ENCODE data around the gene RBFA. TPM values are rescaled to one million over a fixed set of nuclear protein-coding genes. Genes with fewer than 3 reads are reported as not detected.

The RBFA gene
- total RNA-seq, 1 donor from 2014 or later: 23.3 TPM

- no peak for TF ChIP-seq CTCF (IDR thresholded peaks at IDR 0.05)
- intact Hi-C loops (cut with micrococcal nuclease): no loop called here
- DNase-seq (no peak), ATAC-seq (ENCODE audit: low read depth) (no peak)
- Mint-ChIP-seq H3K4me3 (no peak overlapping the region), H3K36me3 (ENCODE audit: low read depth) (no peaks in the 10 kb centered on the region), H3K27ac (no peak overlapping the region), H3K27me3 (no peaks in the 10 kb centered on the region), H3K4me1 (no peaks in the 10 kb centered on the region), H3K9me3 (no peaks in the 10 kb centered on the region)
- CTCF ChIA-PET: no interaction called here
- POLR2A ChIA-PET: interaction anchor here (0.6 kb wide), 1 partner anchor 18 kb away, joined by 4 read pairs; no protein-coding TSS in a partner anchor
Observed at GRCh38 chr18:80070825-80071224, 36.6 kb downstream of the RBFA start.

- no peaks in the 10 kb centered on the region for H3K4me1 Mint-ChIP-seq
- TF ChIP-seq CTCF (IDR thresholded peaks at IDR 0.05): no peak
- POLR2A ChIA-PET: no interaction called here
- no peak overlapping the region for H3K27ac Mint-ChIP-seq
- H3K27me3 Mint-ChIP-seq: no peaks in the 10 kb centered on the region
- H3K4me3 Mint-ChIP-seq: no peak overlapping the region
- H3K36me3 Mint-ChIP-seq (ENCODE audit: low read depth): no peaks in the 10 kb centered on the region
- CTCF ChIA-PET: no interaction called here
- intact Hi-C loops (cut with micrococcal nuclease): no loop called here
- DNase-seq (no peak), ATAC-seq (ENCODE audit: low read depth) (no peak)
- H3K9me3 Mint-ChIP-seq: no peaks in the 10 kb centered on the region
Observed at GRCh38 chr18:80074183-80074582, 39.9 kb downstream of the RBFA start.

- DNase-seq: no peak
- no peaks in the 10 kb centered on the region for H3K9me3 Mint-ChIP-seq
- TF ChIP-seq CTCF (IDR thresholded peaks at IDR 0.05): no peak
- H3K27me3 Mint-ChIP-seq: peaks cover under 1% of the 10 kb centered on the region
- ChIA-PET CTCF (no interaction called here), POLR2A (no interaction called here)
- no peaks in the 10 kb centered on the region for H3K36me3 Mint-ChIP-seq (ENCODE audit: low read depth)
- intact Hi-C loops (cut with micrococcal nuclease): no loop called here
- no peaks in the 10 kb centered on the region for H3K4me1 Mint-ChIP-seq
- no peak for ATAC-seq (ENCODE audit: low read depth)
- no peak overlapping the region for H3K4me3 Mint-ChIP-seq
- H3K27ac Mint-ChIP-seq: no peak overlapping the region
Observed at GRCh38 chr18:80074697-80075096, 40.5 kb downstream of the RBFA start.

GRCh38 chr18:80075940-80076339 lies 41.7 kb downstream of the RBFA start:
- no peak for ATAC-seq (ENCODE audit: low read depth)
- H3K4me1 Mint-ChIP-seq: no peaks in the 10 kb centered on the region
- no peaks in the 10 kb centered on the region for H3K9me3 Mint-ChIP-seq
- ChIA-PET POLR2A (no interaction called here), CTCF (no interaction called here)
- H3K27me3 Mint-ChIP-seq: peaks cover 4% of the 10 kb centered on the region
- intact Hi-C loops (cut with micrococcal nuclease): no loop called here
- H3K27ac Mint-ChIP-seq: no peak overlapping the region
- H3K36me3 Mint-ChIP-seq (ENCODE audit: low read depth): no peaks in the 10 kb centered on the region
- no peak for DNase-seq
- no peak for TF ChIP-seq CTCF (IDR thresholded peaks at IDR 0.05)
- no peak overlapping the region for H3K4me3 Mint-ChIP-seq

- Mint-ChIP-seq H3K4me3 (no peak overlapping the region), H3K4me1 (no peaks in the 10 kb centered on the region), H3K36me3 (ENCODE audit: low read depth) (no peaks in the 10 kb centered on the region), H3K27me3 (peaks cover 4% of the 10 kb centered on the region), H3K9me3 (no peaks in the 10 kb centered on the region), H3K27ac (no peak overlapping the region)
- no peak for TF ChIP-seq CTCF (IDR thresholded peaks at IDR 0.05)
- ChIA-PET CTCF (no interaction called here), POLR2A (no interaction called here)
- ATAC-seq (ENCODE audit: low read depth) (no peak), DNase-seq (no peak)
- intact Hi-C loops (cut with micrococcal nuclease): no loop called here
Observed at GRCh38 chr18:80076379-80076778, 42.1 kb downstream of the RBFA start.

Data from activated B cell treated with CpG ODN at 0.5 μM for 24 hours (primary cell).